Endometrial microvascular endothelial cells (primary cell): Measurements from ENCODE around the gene HDAC7. TPM values are rescaled to one million over a fixed set of nuclear protein-coding genes. Genes with fewer than 3 reads are reported as not detected.

ENCODE experiments used
- total RNA-seq: library from RNA; depleted of rRNA; stranded (reverse); fragments of >200 nt; gene quantifications from one replicate; pipeline ENCODE4 v1.2.3, GENCODE V29; 2015; ENCODE audit errors: inconsistent ontology term

The HDAC7 gene
- total RNA-seq, 1 donor from 2014 or later = 84.6 TPM

Other genes starting within 250 kb of the HDAC7 start
- gene RPAP3, start 113.9 kb downstream of the HDAC7 start, total RNA-seq = 11.8 TPM
- not detected for gene ENDOU, start 94.4 kb downstream of the HDAC7 start, total RNA-seq
- gene RAPGEF3, start 61.0 kb downstream of the HDAC7 start, total RNA-seq = 27.8 TPM
- 18.5 TPM for gene SLC48A1, start 46.7 kb downstream of the HDAC7 start, total RNA-seq
- 3.6 TPM for gene VDR, start 85.1 kb upstream of the HDAC7 start, total RNA-seq
- gene TMEM106C, start 143.7 kb upstream of the HDAC7 start, total RNA-seq = 115 TPM
- gene COL2A1, start 184.6 kb upstream of the HDAC7 start, total RNA-seq = not detected